HepG2 (cell line): ENCODE measurements around the gene TCAF1. TPM values are rescaled to one million over a fixed set of nuclear protein-coding genes. Genes with fewer than 3 reads are reported as not detected.

ENCODE experiments used
- FOXJ3 ChIP-seq: sonication (generic); formaldehyde crosslinking; IDR thresholded peaks from 2 replicates; pipeline ENCODE4 v1.4.0; 2020; ENCODE audit warnings: missing genetic modification reagents, mild to moderate bottlenecking, borderline replicate concordance
- FOXM1 ChIP-seq: sonication (generic); formaldehyde crosslinking; IDR thresholded peaks from 2 replicates; pipeline ENCODE4 v1.5.0; 2020; ENCODE audit warnings: missing genetic modification reagents
- GPN1 ChIP-seq: sonication (generic); formaldehyde crosslinking; IDR thresholded peaks from 2 replicates; pipeline ENCODE4 v1.5.1; 2020; ENCODE audit warnings: missing genetic modification reagents, borderline replicate concordance
- KDM3A ChIP-seq: IDR thresholded peaks from 2 replicates; pipeline ENCODE4 v1.6.1; 2018; ENCODE audit warnings: low read depth, missing compliant biosample characterization
- KDM5A ChIP-seq: fragments of 200-600 bp; sonication (generic); IDR thresholded peaks from 2 replicates; pipeline ENCODE4 v1.7.0; 2018; ENCODE audit warnings: antibody characterized with exemption, mild to moderate bottlenecking, low read length, borderline replicate concordance
- PHF21A ChIP-seq: sonication (generic); formaldehyde crosslinking; IDR thresholded peaks from 2 replicates; pipeline ENCODE4 v1.5.0; 2020; ENCODE audit warnings: mild to moderate bottlenecking, missing genetic modification reagents
- SRF ChIP-seq: IDR thresholded peaks from 2 replicates; pipeline ENCODE4 v1.6.1; 2011; ENCODE audit warnings: mild to moderate bottlenecking, low read depth, low read length, moderate library complexity
- TMF1 ChIP-seq: sonication (generic); formaldehyde crosslinking; IDR thresholded peaks from 2 replicates; pipeline ENCODE4 v1.8.1; 2022; ENCODE audit warnings: low read depth, missing genetic modification reagents
- ZNF451 ChIP-seq: sonication (generic); formaldehyde crosslinking; IDR thresholded peaks from 2 replicates; pipeline ENCODE4 v1.5.0; 2020; ENCODE audit warnings: mild to moderate bottlenecking, missing genetic modification reagents
- ZSCAN9 ChIP-seq: IDR thresholded peaks from 2 replicates; pipeline ENCODE4 v1.6.1; 2016; ENCODE audit warnings: borderline replicate concordance
- polyA plus RNA-seq, 8 experiments: library from polyadenylated mRNA; depleted of rRNA in 3 of 8; stranded (reverse) in 7 of 8; unstranded in 1 of 8; fragments of >200 nt; fragmentation: Illumina TruSeq in 4 of 8; extraction: Trizol in 4 of 8; gene quantifications; 2 replicates each; pipeline versions ENCODE4 v1.2.1 to v1.2.3, GENCODE V29; 2011 to 2016; ENCODE audit warnings: low read depth in 4 of 8, missing spikeins in 1 of 8, mixed read lengths in 1 of 8; ENCODE audit not compliant: insufficient read depth in 1 of 8
- total RNA-seq, 5 experiments: library from RNA; depleted of rRNA; stranded (reverse); fragments of >200 nt; fragmentation: Illumina TruSeq; extraction: Trizol; gene quantifications; 2 replicates each; pipeline ENCODE4 v1.2.3, GENCODE V29; 2016; ENCODE audit warnings: low read depth in 1 of 5
- TF ChIP-seq, protein P1 (sequence below): sonication (generic); formaldehyde crosslinking; IDR thresholded peaks from 2 replicates; pipeline ENCODE4 v1.5.1; 2020; ENCODE audit warnings: missing genetic modification reagents, mild to moderate bottlenecking, borderline replicate concordance
- TF ChIP-seq, protein P2 (sequence below): IDR thresholded peaks from 2 replicates; pipeline ENCODE4 v1.6.1; 2018; ENCODE audit warnings: missing genetic modification reagents
- TF ChIP-seq, protein P3 (sequence below): sonication (generic); formaldehyde crosslinking; IDR thresholded peaks from 2 replicates; pipeline ENCODE4 v1.4.0; 2020; ENCODE audit warnings: mild to moderate bottlenecking, missing genetic modification reagents
- TF ChIP-seq, protein P4 (sequence below): sonication (generic); formaldehyde crosslinking; IDR thresholded peaks from 2 replicates; pipeline ENCODE4 v1.8.0; 2022; ENCODE audit warnings: missing genetic modification reagents, mild to moderate bottlenecking, moderate library complexity, borderline replicate concordance
- TF ChIP-seq, protein P5 (sequence below): IDR thresholded peaks from 2 replicates; pipeline ENCODE4 v1.6.1; 2016; ENCODE audit warnings: mild to moderate bottlenecking, missing biosample characterization, missing genetic modification reagents

Gene TCAF1
- total and polyA plus RNA-seq, 2 of the 13 experiments (the other 11 are each of a cell fraction or from before 2014, with no cell fraction given), result 36.2 to 101 TPM

DNA sequence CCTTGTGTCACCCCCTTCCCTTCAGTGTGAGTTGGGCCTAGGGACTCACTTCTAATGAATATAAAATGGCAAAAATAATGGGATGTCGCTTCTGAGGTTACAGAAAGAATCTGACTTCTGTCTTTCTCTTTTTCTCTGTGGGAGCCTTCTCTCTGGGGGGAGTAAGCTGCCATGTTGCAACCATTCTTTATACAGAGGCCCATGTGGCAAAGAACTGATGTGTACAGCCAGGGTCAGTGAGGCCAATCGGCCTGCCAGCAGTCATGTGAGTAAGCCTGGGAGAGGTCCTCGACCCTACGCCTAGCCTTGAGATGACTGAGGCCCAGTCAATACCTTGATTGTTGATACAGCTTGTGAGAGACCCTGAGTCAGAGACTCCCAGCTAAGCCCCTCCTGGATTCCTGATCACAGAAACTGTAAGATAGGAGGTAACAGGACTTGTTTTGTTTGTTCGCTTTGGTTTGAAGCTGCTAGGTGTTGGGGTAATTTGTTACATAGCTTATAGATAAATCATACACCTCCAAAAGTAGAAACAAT lies 1.7 kb downstream of the TCAF1 start (continued):
- TF ChIP-seq, protein P1, sequence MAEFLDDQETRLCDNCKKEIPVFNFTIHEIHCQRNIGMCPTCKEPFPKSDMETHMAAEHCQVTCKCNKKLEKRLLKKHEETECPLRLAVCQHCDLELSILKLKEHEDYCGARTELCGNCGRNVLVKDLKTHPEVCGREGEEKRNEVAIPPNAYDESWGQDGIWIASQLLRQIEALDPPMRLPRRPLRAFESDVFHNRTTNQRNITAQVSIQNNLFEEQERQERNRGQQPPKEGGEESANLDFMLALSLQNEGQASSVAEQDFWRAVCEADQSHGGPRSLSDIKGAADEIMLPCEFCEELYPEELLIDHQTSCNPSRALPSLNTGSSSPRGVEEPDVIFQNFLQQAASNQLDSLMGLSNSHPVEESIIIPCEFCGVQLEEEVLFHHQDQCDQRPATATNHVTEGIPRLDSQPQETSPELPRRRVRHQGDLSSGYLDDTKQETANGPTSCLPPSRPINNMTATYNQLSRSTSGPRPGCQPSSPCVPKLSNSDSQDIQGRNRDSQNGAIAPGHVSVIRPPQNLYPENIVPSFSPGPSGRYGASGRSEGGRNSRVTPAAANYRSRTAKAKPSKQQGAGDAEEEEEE (CRISPR knock-in tag), result no peak
- no peak for TF ChIP-seq ZNF451 (CRISPR knock-in tag)
- TF ChIP-seq, protein P2, sequence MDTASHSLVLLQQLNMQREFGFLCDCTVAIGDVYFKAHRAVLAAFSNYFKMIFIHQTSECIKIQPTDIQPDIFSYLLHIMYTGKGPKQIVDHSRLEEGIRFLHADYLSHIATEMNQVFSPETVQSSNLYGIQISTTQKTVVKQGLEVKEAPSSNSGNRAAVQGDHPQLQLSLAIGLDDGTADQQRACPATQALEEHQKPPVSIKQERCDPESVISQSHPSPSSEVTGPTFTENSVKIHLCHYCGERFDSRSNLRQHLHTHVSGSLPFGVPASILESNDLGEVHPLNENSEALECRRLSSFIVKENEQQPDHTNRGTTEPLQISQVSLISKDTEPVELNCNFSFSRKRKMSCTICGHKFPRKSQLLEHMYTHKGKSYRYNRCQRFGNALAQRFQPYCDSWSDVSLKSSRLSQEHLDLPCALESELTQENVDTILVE, result no peak
- TF ChIP-seq FOXJ3 (CRISPR knock-in tag), result no peak
- TF ChIP-seq GPN1, result no peak
- TF ChIP-seq TMF1 (CRISPR knock-in tag), result no peak
- TF ChIP-seq PHF21A (CRISPR knock-in tag), result peak; percentile 79; the same call in 1 of the 2 replicates
- TF ChIP-seq, protein P3, sequence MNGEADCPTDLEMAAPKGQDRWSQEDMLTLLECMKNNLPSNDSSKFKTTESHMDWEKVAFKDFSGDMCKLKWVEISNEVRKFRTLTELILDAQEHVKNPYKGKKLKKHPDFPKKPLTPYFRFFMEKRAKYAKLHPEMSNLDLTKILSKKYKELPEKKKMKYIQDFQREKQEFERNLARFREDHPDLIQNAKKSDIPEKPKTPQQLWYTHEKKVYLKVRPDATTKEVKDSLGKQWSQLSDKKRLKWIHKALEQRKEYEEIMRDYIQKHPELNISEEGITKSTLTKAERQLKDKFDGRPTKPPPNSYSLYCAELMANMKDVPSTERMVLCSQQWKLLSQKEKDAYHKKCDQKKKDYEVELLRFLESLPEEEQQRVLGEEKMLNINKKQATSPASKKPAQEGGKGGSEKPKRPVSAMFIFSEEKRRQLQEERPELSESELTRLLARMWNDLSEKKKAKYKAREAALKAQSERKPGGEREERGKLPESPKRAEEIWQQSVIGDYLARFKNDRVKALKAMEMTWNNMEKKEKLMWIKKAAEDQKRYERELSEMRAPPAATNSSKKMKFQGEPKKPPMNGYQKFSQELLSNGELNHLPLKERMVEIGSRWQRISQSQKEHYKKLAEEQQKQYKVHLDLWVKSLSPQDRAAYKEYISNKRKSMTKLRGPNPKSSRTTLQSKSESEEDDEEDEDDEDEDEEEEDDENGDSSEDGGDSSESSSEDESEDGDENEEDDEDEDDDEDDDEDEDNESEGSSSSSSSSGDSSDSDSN (CRISPR knock-in tag), result peak; percentile 71; the same call in 1 of the 2 replicates
- TF ChIP-seq FOXM1 (CRISPR knock-in tag), result no peak
- peak; percentile 23; the same call in 1 of the 2 replicates for TF ChIP-seq KDM3A (CRISPR knock-in tag)
- peak; percentile 38; the same call in 1 of the 2 replicates for TF ChIP-seq KDM5A
- TF ChIP-seq, protein P4, sequence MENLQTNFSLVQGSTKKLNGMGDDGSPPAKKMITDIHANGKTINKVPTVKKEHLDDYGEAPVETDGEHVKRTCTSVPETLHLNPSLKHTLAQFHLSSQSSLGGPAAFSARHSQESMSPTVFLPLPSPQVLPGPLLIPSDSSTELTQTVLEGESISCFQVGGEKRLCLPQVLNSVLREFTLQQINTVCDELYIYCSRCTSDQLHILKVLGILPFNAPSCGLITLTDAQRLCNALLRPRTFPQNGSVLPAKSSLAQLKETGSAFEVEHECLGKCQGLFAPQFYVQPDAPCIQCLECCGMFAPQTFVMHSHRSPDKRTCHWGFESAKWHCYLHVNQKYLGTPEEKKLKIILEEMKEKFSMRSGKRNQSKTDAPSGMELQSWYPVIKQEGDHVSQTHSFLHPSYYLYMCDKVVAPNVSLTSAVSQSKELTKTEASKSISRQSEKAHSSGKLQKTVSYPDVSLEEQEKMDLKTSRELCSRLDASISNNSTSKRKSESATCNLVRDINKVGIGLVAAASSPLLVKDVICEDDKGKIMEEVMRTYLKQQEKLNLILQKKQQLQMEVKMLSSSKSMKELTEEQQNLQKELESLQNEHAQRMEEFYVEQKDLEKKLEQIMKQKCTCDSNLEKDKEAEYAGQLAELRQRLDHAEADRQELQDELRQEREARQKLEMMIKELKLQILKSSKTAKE (CRISPR knock-in tag), result peak; percentile 21; the same call in 1 of the 2 replicates
- no peak for TF ChIP-seq SRF
- TF ChIP-seq, protein P5, sequence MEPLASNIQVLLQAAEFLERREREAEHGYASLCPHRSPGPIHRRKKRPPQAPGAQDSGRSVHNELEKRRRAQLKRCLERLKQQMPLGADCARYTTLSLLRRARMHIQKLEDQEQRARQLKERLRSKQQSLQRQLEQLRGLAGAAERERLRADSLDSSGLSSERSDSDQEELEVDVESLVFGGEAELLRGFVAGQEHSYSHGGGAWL (CRISPR knock-in tag), result 0 out of 2 replicates have a peak, but pooled peaks have one; percentile 35
- TF ChIP-seq ZSCAN9, result peak; percentile 61; the same call in 1 of the 2 replicates
